ENCODE results near the gene KRTAP10-6. TPM values are rescaled to one million over a fixed set of nuclear protein-coding genes. Genes with fewer than 3 reads are reported as not detected.
"Not testable (repeated sequence)": the region's sequence is repeated elsewhere in the genome, so short reads cannot be mapped to it uniquely, and the experiment has no call there.

The KRTAP10-6 gene
- total and polyA plus RNA-seq, 7 experiments from 2014 or later, result not detected

- Mint-ChIP-seq H3K36me3 (peaks cover 25 to 44% (median 29%) of the 10 kb centered on the region in 5 donors), H3K27ac (peak overlapping the region in 4 of 9 donors; percentile 8 to 51 (median 28)), H3K4me1 (peaks cover 4 to 43% (median 32%) of the 10 kb centered on the region in 7 donors), H3K4me3 (peak overlapping the region in 1 of 10 donors; percentile 47), H3K27me3 (peaks cover 0 to 22% (median 0%) of the 10 kb centered on the region in 5 donors), H3K9me3 (peaks cover 22 to 58% (median 43%) of the 10 kb centered on the region in 11 donors)
- H3K36me3 ChIP-seq (ENCODE audit: control insufficient read depth in 2 of 3, insufficient read depth in 3 of 3, low read length in 3 of 3); H3K4me3 ChIP-seq (ENCODE audit: low read length); H3K27me3 ChIP-seq (ENCODE audit: control insufficient read depth in 2 of 2, insufficient read depth in 2 of 2, low read length in 2 of 2); CTCF ChIA-PET; intact Hi-C loops (cut with micrococcal nuclease); POLR2A ChIA-PET; H3K27ac ChIP-seq (ENCODE audit: low read depth, low read length); DNase-seq; ATAC-seq: not testable (repeated sequence)
- Histone ChIP-seq H3K4me1 (ENCODE audit: control insufficient read depth in 2 of 2, insufficient read depth in 2 of 2, low read length in 2 of 2) (peaks cover 20 to 29% of the 10 kb centered on the region in 2 donors), H3K9me3 (ENCODE audit: control insufficient read depth in 2 of 3, low read length in 3 of 3) (peaks cover 5 to 40% (median 9%) of the 10 kb centered on the region in 3 experiments)
Observed at GRCh38 chr21:44627831-44628233, 35.5 kb upstream of the KRTAP10-6 start.

GRCh38 chr21:44627181-44627822, 35.0 kb upstream of the KRTAP10-6 start:
- intact Hi-C loops (cut with micrococcal nuclease); H3K4me3 ChIP-seq (ENCODE audit: low read length); H3K36me3 ChIP-seq (ENCODE audit: control insufficient read depth in 2 of 3, insufficient read depth in 3 of 3, low read length in 3 of 3); CTCF ChIA-PET; H3K27ac ChIP-seq (ENCODE audit: low read depth, low read length); ATAC-seq; H3K27me3 ChIP-seq (ENCODE audit: control insufficient read depth in 2 of 2, insufficient read depth in 2 of 2, low read length in 2 of 2); DNase-seq: not testable (repeated sequence)
- H3K9me3 Mint-ChIP-seq, result peaks cover 26 to 58% (median 44%) of the 10 kb centered on the region in 11 donors
- H3K36me3 Mint-ChIP-seq, result peaks cover 25 to 49% (median 32%) of the 10 kb centered on the region in 5 donors
- peak overlapping the region in 5 of 9 donors; percentile 8 to 84 (median 32) for H3K27ac Mint-ChIP-seq
- H3K27me3 Mint-ChIP-seq, result peaks cover 0 to 21% (median 0%) of the 10 kb centered on the region in 5 donors
- peaks cover 5 to 38% (median 9%) of the 10 kb centered on the region in 3 experiments for H3K9me3 ChIP-seq (ENCODE audit: control insufficient read depth in 2 of 3, low read length in 3 of 3)
- H3K4me1 ChIP-seq (ENCODE audit: control insufficient read depth in 2 of 2, insufficient read depth in 2 of 2, low read length in 2 of 2), result peaks cover 20 to 29% of the 10 kb centered on the region in 2 donors
- POLR2A ChIA-PET, result interaction anchor here (1.6 kb wide), 1 partner anchor 10 kb away, joined by 5 read pairs; no protein-coding TSS in a partner anchor
- peaks cover 4 to 43% (median 35%) of the 10 kb centered on the region in 7 donors for H3K4me1 Mint-ChIP-seq
- peak overlapping the region in 1 of 10 donors; percentile 47 for H3K4me3 Mint-ChIP-seq

- H3K36me3 ChIP-seq (ENCODE audit: control insufficient read depth in 2 of 3, insufficient read depth in 3 of 3, low read length in 3 of 3), result no peaks in the 10 kb centered on the region
- no peaks in the 10 kb centered on the region for H3K27me3 ChIP-seq (ENCODE audit: control insufficient read depth in 2 of 2, insufficient read depth in 2 of 2, low read length in 2 of 2)
- peaks cover 25 to 46% (median 37%) of the 10 kb centered on the region in 5 donors for H3K36me3 Mint-ChIP-seq
- H3K27ac Mint-ChIP-seq, result peak within 1 kb of the TSS in 6 of 9 donors; percentile 8 to 84 (median 47)
- H3K4me1 Mint-ChIP-seq, result peaks cover 4 to 43% (median 35%) of the 10 kb centered on the region in 7 donors
- peak within 1 kb of the TSS in 1 of 10 donors; percentile 47 for H3K4me3 Mint-ChIP-seq
- no peak within 1 kb of the TSS for H3K4me3 ChIP-seq (ENCODE audit: low read length)
- intact Hi-C loops (cut with micrococcal nuclease), result no loop called here
- no peak within 1 kb of the TSS for H3K27ac ChIP-seq (ENCODE audit: low read depth, low read length)
- peaks cover 30 to 58% (median 40%) of the 10 kb centered on the region in 11 donors for H3K9me3 Mint-ChIP-seq
- ChIA-PET POLR2A (interaction anchor here (1.6 kb wide), 1 partner anchor 9 kb away, joined by 5 read pairs; no protein-coding TSS in a partner anchor), CTCF (interaction anchor here (0.9 kb wide), 1 partner anchor 11 kb away, joined by 3 read pairs; no protein-coding TSS in a partner anchor)
- peaks cover 20 to 29% of the 10 kb centered on the region in 2 donors for H3K4me1 ChIP-seq (ENCODE audit: control insufficient read depth in 2 of 2, insufficient read depth in 2 of 2, low read length in 2 of 2)
- peaks cover 5 to 34% (median 9%) of the 10 kb centered on the region in 3 experiments for H3K9me3 ChIP-seq (ENCODE audit: control insufficient read depth in 2 of 3, low read length in 3 of 3)
- DNase-seq (no peak), ATAC-seq (no peak)
- H3K27me3 Mint-ChIP-seq, result peaks cover 0 to 16% (median 0%) of the 10 kb centered on the region in 5 donors
Observed at GRCh38 chr21:44626673-44627143, 34.4 kb upstream of the KRTAP10-6 start, which contains the start of gene KRTAP10-9. KRTAP10-9 (plus strand) TSS chr21:44627093; CDS start chr21:44627172, 79 bp downstream.

- intact Hi-C loops (cut with micrococcal nuclease), result no loop called here
- Histone ChIP-seq H3K27ac (ENCODE audit: low read depth, low read length) (no peak overlapping the region), H3K27me3 (ENCODE audit: control insufficient read depth in 2 of 2, insufficient read depth in 2 of 2, low read length in 2 of 2) (no peaks in the 10 kb centered on the region), H3K4me3 (ENCODE audit: low read length) (no peak overlapping the region), H3K9me3 (ENCODE audit: control insufficient read depth in 2 of 3, low read length in 3 of 3) (peaks cover 5 to 32% (median 9%) of the 10 kb centered on the region in 3 experiments), H3K36me3 (ENCODE audit: control insufficient read depth in 2 of 3, insufficient read depth in 3 of 3, low read length in 3 of 3) (no peaks in the 10 kb centered on the region), H3K4me1 (ENCODE audit: control insufficient read depth in 2 of 2, insufficient read depth in 2 of 2, low read length in 2 of 2) (peaks cover 20 to 29% of the 10 kb centered on the region in 2 donors)
- Mint-ChIP-seq H3K36me3 (peaks cover 25 to 41% (median 38%) of the 10 kb centered on the region in 5 donors), H3K27ac (peak overlapping the region in 2 of 9 donors; percentile 43 to 54), H3K9me3 (peaks cover 26 to 58% (median 37%) of the 10 kb centered on the region in 11 donors), H3K4me3 (peak overlapping the region in 1 of 10 donors; percentile 38), H3K27me3 (peaks cover 0 to 15% (median 0%) of the 10 kb centered on the region in 5 donors), H3K4me1 (peaks cover 4 to 42% (median 35%) of the 10 kb centered on the region in 7 donors)
- peak; percentile 55 for ATAC-seq
- DNase-seq, result no peak
- CTCF ChIA-PET, result interaction anchor here (0.9 kb wide), 1 partner anchor 11 kb away, joined by 3 read pairs; no protein-coding TSS in a partner anchor
- POLR2A ChIA-PET, result interaction anchor here (1.6 kb wide), 1 partner anchor 9 kb away, joined by 5 read pairs; no protein-coding TSS in a partner anchor
Observed at GRCh38 chr21:44626262-44626661, 34.0 kb upstream of the KRTAP10-6 start.

- H3K9me3 Mint-ChIP-seq, result peaks cover 22 to 58% (median 34%) of the 10 kb centered on the region in 11 donors
- no peaks in the 10 kb centered on the region for H3K36me3 ChIP-seq (ENCODE audit: control insufficient read depth in 2 of 3, insufficient read depth in 3 of 3, low read length in 3 of 3)
- DNase-seq (no peak), ATAC-seq (no peak)
- H3K4me3 ChIP-seq (ENCODE audit: low read length), result no peak overlapping the region
- CTCF ChIA-PET, result interaction anchor here (0.9 kb wide), 1 partner anchor 10 kb away, joined by 3 read pairs; no protein-coding TSS in a partner anchor
- peaks cover 20 to 29% of the 10 kb centered on the region in 2 donors for H3K4me1 ChIP-seq (ENCODE audit: control insufficient read depth in 2 of 2, insufficient read depth in 2 of 2, low read length in 2 of 2)
- peaks cover 5 to 28% (median 9%) of the 10 kb centered on the region in 3 experiments for H3K9me3 ChIP-seq (ENCODE audit: control insufficient read depth in 2 of 3, low read length in 3 of 3)
- peaks cover 22 to 38% (median 34%) of the 10 kb centered on the region in 5 donors for H3K36me3 Mint-ChIP-seq
- H3K27me3 Mint-ChIP-seq, result peaks cover 0 to 11% (median 0%) of the 10 kb centered on the region in 5 donors
- POLR2A ChIA-PET, result interaction anchor here (1.3 to 1.6 kb wide), 2 partner anchors 8 to 32 kb away, joined by 3 to 5 read pairs; partner anchors contain the start of gene KRTAP12-3
- H3K4me1 Mint-ChIP-seq, result peaks cover 3 to 39% (median 33%) of the 10 kb centered on the region in 7 donors
- peak overlapping the region in 1 of 10 donors; percentile 38 for H3K4me3 Mint-ChIP-seq
- intact Hi-C loops (cut with micrococcal nuclease), result no loop called here
- H3K27ac ChIP-seq (ENCODE audit: low read depth, low read length), result no peak overlapping the region
- peak overlapping the region in 2 of 9 donors; percentile 43 to 54 for H3K27ac Mint-ChIP-seq
- H3K27me3 ChIP-seq (ENCODE audit: control insufficient read depth in 2 of 2, insufficient read depth in 2 of 2, low read length in 2 of 2), result no peaks in the 10 kb centered on the region
Observed at GRCh38 chr21:44625756-44626155, 33.5 kb upstream of the KRTAP10-6 start.

GRCh38 chr21:44623575-44623974, 31.3 kb upstream of the KRTAP10-6 start:
- no peaks in the 10 kb centered on the region for H3K27me3 ChIP-seq (ENCODE audit: control insufficient read depth in 2 of 2, insufficient read depth in 2 of 2, low read length in 2 of 2)
- peaks cover 0 to 17% (median 11%) of the 10 kb centered on the region in 3 experiments for H3K9me3 ChIP-seq (ENCODE audit: control insufficient read depth in 2 of 3, low read length in 3 of 3)
- Mint-ChIP-seq H3K27ac (peak overlapping the region in 2 of 9 donors; percentile 18 to 44), H3K27me3 (peaks cover 0 to 8% (median 0%) of the 10 kb centered on the region in 5 donors), H3K36me3 (peaks cover 24 to 49% (median 45%) of the 10 kb centered on the region in 5 donors), H3K9me3 (peaks cover 28 to 65% (median 48%) of the 10 kb centered on the region in 11 donors), H3K4me1 (peaks cover 9 to 44% (median 36%) of the 10 kb centered on the region in 7 donors), H3K4me3 (no peak overlapping the region)
- no peak for ATAC-seq
- no peak overlapping the region for H3K27ac ChIP-seq (ENCODE audit: low read depth, low read length)
- H3K4me1 ChIP-seq (ENCODE audit: control insufficient read depth in 2 of 2, insufficient read depth in 2 of 2, low read length in 2 of 2), result peaks cover 15 to 28% of the 10 kb centered on the region in 2 donors
- POLR2A ChIA-PET, result interaction anchor here (0.8 kb wide), 1 partner anchor 31 kb away, joined by 4 read pairs; the partner anchor contains the start of gene KRTAP12-4
- DNase-seq, result no peak
- intact Hi-C loops (cut with micrococcal nuclease), result no loop called here
- H3K36me3 ChIP-seq (ENCODE audit: control insufficient read depth in 2 of 3, insufficient read depth in 3 of 3, low read length in 3 of 3), result no peaks in the 10 kb centered on the region
- H3K4me3 ChIP-seq (ENCODE audit: low read length), result no peak overlapping the region
- CTCF ChIA-PET, result no interaction called here

Measured in naive thymus-derived CD4-positive, alpha-beta T cell (primary cell).